Fibroblast of lung (primary cell): ENCODE data around the gene PCDH1. TPM values are rescaled to one million over a fixed set of nuclear protein-coding genes. Genes with fewer than 3 reads are reported as not detected.

Source experiments
- DNase-seq, 2 donors: peaks; one replicate each; pipeline versions ENCODE4 v3.0.0 to v3.0.0-alpha.2; 2010; ENCODE audit warnings: low read depth in 2 of 2
- H2AFZ ChIP-seq: 2 replicates; pipeline ENCODE4 v1.5.1; 2012; ENCODE audit warnings: low read length, control low read depth, inconsistent platforms
- H3K27ac ChIP-seq: 2 replicates; pipeline ENCODE4 v1.5.1; 2011; ENCODE audit warnings: low read length, control low read depth; ENCODE audit not compliant: insufficient read depth
- H3K27me3 ChIP-seq: 2 replicates; pipeline ENCODE4 v1.5.1; 2011; ENCODE audit warnings: mild to moderate bottlenecking, low read length; ENCODE audit not compliant: control insufficient read depth, insufficient read depth
- H3K36me3 ChIP-seq: 2 replicates; pipeline ENCODE4 v1.5.1; 2011; ENCODE audit warnings: low read length; ENCODE audit not compliant: control insufficient read depth, insufficient read depth
- H3K4me1 ChIP-seq: 2 replicates; pipeline ENCODE4 v1.5.1; 2011; ENCODE audit warnings: low read length; ENCODE audit not compliant: control insufficient read depth, insufficient read depth; ENCODE audit errors: extremely low read depth
- H3K4me2 ChIP-seq: 2 replicates; pipeline ENCODE4 v1.5.1; 2011; ENCODE audit warnings: low read length, control low read depth; ENCODE audit not compliant: insufficient read depth; ENCODE audit errors: extremely low read depth
- H3K4me3 ChIP-seq, 4 experiments: fragments of 200-600 bp in 1 of 4; sonication (generic) in 1 of 4; replicated peaks in 1 of 4; 2 replicates each; pipeline ENCODE4 v1.5.1; 2011 to 2016; ENCODE audit warnings: low read length in 4 of 4, low read depth in 3 of 4, mild to moderate bottlenecking in 3 of 4, control low read depth in 2 of 4, inconsistent platforms in 1 of 4, mixed read lengths in 1 of 4; ENCODE audit not compliant: insufficient read depth in 1 of 4; ENCODE audit errors: control extremely low read depth in 1 of 4
- H3K79me2 ChIP-seq: 2 replicates; pipeline ENCODE4 v1.5.1; 2012; ENCODE audit warnings: mild to moderate bottlenecking, low read length, inconsistent platforms; ENCODE audit not compliant: control insufficient read depth, insufficient read depth
- H3K9ac ChIP-seq: 2 replicates; pipeline ENCODE4 v1.5.1; 2011; ENCODE audit warnings: mild to moderate bottlenecking, low read length, control low read depth; ENCODE audit not compliant: insufficient read depth
- H3K9me3 ChIP-seq: 2 replicates; pipeline ENCODE4 v1.5.1; 2012; ENCODE audit warnings: low read depth, low read length; ENCODE audit not compliant: control insufficient read depth, insufficient read depth
- H4K20me1 ChIP-seq: 2 replicates; pipeline ENCODE4 v1.5.1; 2011; ENCODE audit warnings: low read length; ENCODE audit not compliant: control insufficient read depth, insufficient read depth; ENCODE audit errors: extremely low read depth
- CTCF ChIP-seq, 2 donors: IDR thresholded peaks in 1 of 2; conservative IDR thresholded peaks in 1 of 2; 1 replicate in 1 of 2; 2 replicates in 1 of 2; pipeline ENCODE4 v1.5.1; 2011 to 2012; ENCODE audit warnings: low read length in 2 of 2, control low read depth in 1 of 2, inconsistent platforms in 1 of 2, low read depth in 1 of 2, mild to moderate bottlenecking in 1 of 2
- EZH2 ChIP-seq: IDR thresholded peaks from 2 replicates; pipeline ENCODE4 v1.5.1; 2012; ENCODE audit warnings: low read length, control low read depth, mild to moderate bottlenecking; ENCODE audit errors: missing control alignments
- polyA plus RNA-seq, 2 donors: library from polyadenylated mRNA; depleted of rRNA in 1 of 2; stranded (reverse) in 1 of 2; unstranded in 1 of 2; fragments of >200 nt; gene quantifications; 2 replicates each; pipeline ENCODE4 v1.2.1, GENCODE V29; 2011 to 2012; ENCODE audit warnings: missing spikeins in 1 of 2
- total RNA-seq: library from RNA; depleted of rRNA; stranded (reverse); fragments of >200 nt; gene quantifications from 2 replicates; pipeline ENCODE4 v1.2.1, GENCODE V29; 2014

Gene PCDH1
- total and polyA plus RNA-seq, 2 donors (not counting 1 experiment from before 2014, with no cell fraction given): 0.66 to 1.6 TPM

GRCh38 chr5:141806626-141807025 lies 71.6 kb downstream of the PCDH1 start:
- Histone ChIP-seq H3K36me3 (no peaks in the 10 kb centered on the region), H3K4me2 (no peak overlapping the region), H3K9me3 (no peaks in the 10 kb centered on the region), H3K27me3 (peaks cover 52% of the 10 kb centered on the region), H3K9ac (no peak overlapping the region), H3K4me1 (no peaks in the 10 kb centered on the region), H3K79me2 (no peaks in the 10 kb centered on the region), H4K20me1 (no peaks in the 10 kb centered on the region), H3K27ac (no peak overlapping the region), H2AFZ (no peak overlapping the region), H3K4me3 (no peak overlapping the region)
- no peak for DNase-seq
- TF ChIP-seq EZH2 (no peak), CTCF (conservative IDR thresholded peaks at IDR 0.05 in 1 of 2, IDR thresholded peaks at IDR 0.05 in 1 of 2; ENCODE audit: low read depth in 1 of 2, low read length in 2 of 2) (no peak)

GRCh38 chr5:141805874-141806595 lies 72.2 kb downstream of the PCDH1 start:
- Histone ChIP-seq H3K9me3 (no peaks in the 10 kb centered on the region), H3K36me3 (no peaks in the 10 kb centered on the region), H3K27me3 (peaks cover 48% of the 10 kb centered on the region), H3K79me2 (no peaks in the 10 kb centered on the region), H4K20me1 (no peaks in the 10 kb centered on the region), H2AFZ (no peak overlapping the region), H3K4me1 (no peaks in the 10 kb centered on the region), H3K4me3 (no peak overlapping the region), H3K27ac (no peak overlapping the region), H3K9ac (no peak overlapping the region), H3K4me2 (no peak overlapping the region)
- no peak for DNase-seq
- no peak for TF ChIP-seq CTCF (conservative IDR thresholded peaks at IDR 0.05 in 1 of 2, IDR thresholded peaks at IDR 0.05 in 1 of 2; ENCODE audit: low read depth in 1 of 2, low read length in 2 of 2)
- no peak for TF ChIP-seq EZH2

- Histone ChIP-seq H3K79me2 (no peaks in the 10 kb centered on the region), H3K4me2 (no peak overlapping the region), H3K4me3 (no peak overlapping the region), H3K27me3 (peaks cover 38% of the 10 kb centered on the region), H3K27ac (no peak overlapping the region), H3K9me3 (no peaks in the 10 kb centered on the region), H3K36me3 (no peaks in the 10 kb centered on the region), H4K20me1 (no peaks in the 10 kb centered on the region), H3K4me1 (no peaks in the 10 kb centered on the region), H2AFZ (no peak overlapping the region), H3K9ac (no peak overlapping the region)
- no peak for TF ChIP-seq EZH2
- no peak for TF ChIP-seq CTCF (conservative IDR thresholded peaks at IDR 0.05 in 1 of 2, IDR thresholded peaks at IDR 0.05 in 1 of 2; ENCODE audit: low read depth in 1 of 2, low read length in 2 of 2)
- DNase-seq: no peak
Observed at GRCh38 chr5:141804475-141804874, 73.7 kb downstream of the PCDH1 start.

Other genes with a start within 250 kb of the PCDH1 start
- 45.7 and 56.8 TPM in 2 replicates for gene HDAC3, start 241.6 kb downstream of the PCDH1 start, total RNA-seq
- gene HDAC3, start 241.6 kb downstream of the PCDH1 start, polyA plus RNA-seq: 67.9 and 69.6 TPM in 2 replicates
- 2.6 and 3.0 TPM in 2 replicates for gene RELL2, start 241.4 kb downstream of the PCDH1 start, total RNA-seq
- 3.7 and 4.0 TPM in 2 replicates for gene RELL2, start 241.4 kb downstream of the PCDH1 start, polyA plus RNA-seq
- gene FCHSD1, start 227.0 kb downstream of the PCDH1 start, total RNA-seq: 15.4 and 25.6 TPM in 2 replicates
- gene FCHSD1, start 227.0 kb downstream of the PCDH1 start, polyA plus RNA-seq: 13.5 and 19.1 TPM in 2 replicates
- 2.6 and 3.8 TPM in 2 replicates for gene ARAP3, start 196.2 kb downstream of the PCDH1 start, total RNA-seq
- gene ARAP3, start 196.2 kb downstream of the PCDH1 start, polyA plus RNA-seq: 2.5 and 2.9 TPM in 2 replicates
- 30.6 and 38.6 TPM in 2 replicates for gene DELE1, start 45.5 kb upstream of the PCDH1 start, total RNA-seq
- 34.0 and 40.5 TPM in 2 replicates for gene DELE1, start 45.5 kb upstream of the PCDH1 start, polyA plus RNA-seq
- under 0.01 TPM in 1 of 2 replicates, not detected in the other for gene PCDH12, start 79.8 kb upstream of the PCDH1 start, total RNA-seq
- gene PCDH12, start 79.8 kb upstream of the PCDH1 start, polyA plus RNA-seq: 0.01 and 0.02 TPM in 2 replicates
- gene RNF14, start 90.7 kb upstream of the PCDH1 start, total RNA-seq: 49.1 and 62.9 TPM in 2 replicates
- gene RNF14, start 90.7 kb upstream of the PCDH1 start, polyA plus RNA-seq: 53.1 and 65.3 TPM in 2 replicates
- 64.2 and 97.8 TPM in 2 replicates for gene GNPDA1, start 134.6 kb upstream of the PCDH1 start, total RNA-seq
- 30.0 and 40.6 TPM in 2 replicates for gene GNPDA1, start 134.6 kb upstream of the PCDH1 start, polyA plus RNA-seq
- 50.8 and 67.4 TPM in 2 replicates for gene NDFIP1, start 230.4 kb upstream of the PCDH1 start, total RNA-seq
- 42.5 and 55.8 TPM in 2 replicates for gene NDFIP1, start 230.4 kb upstream of the PCDH1 start, polyA plus RNA-seq